HEK293 (cell line): ENCODE data around the gene RNU1-4.

Experiments
- CTCF ChIP-seq: fragments of 450-650 bp; formaldehyde crosslinking; IDR thresholded peaks from 2 replicates; pipeline ENCODE4 v1.5.1; 2016; ENCODE audit warnings: missing biosample characterization, missing genetic modification characterization
- TF ChIP-seq, protein P1 (sequence below): fragments of 450-650 bp; formaldehyde crosslinking; IDR thresholded peaks from 2 replicates; pipeline ENCODE4 v1.5.1; 2016; ENCODE audit warnings: missing biosample characterization, missing genetic modification characterization

- TF ChIP-seq, protein P1, sequence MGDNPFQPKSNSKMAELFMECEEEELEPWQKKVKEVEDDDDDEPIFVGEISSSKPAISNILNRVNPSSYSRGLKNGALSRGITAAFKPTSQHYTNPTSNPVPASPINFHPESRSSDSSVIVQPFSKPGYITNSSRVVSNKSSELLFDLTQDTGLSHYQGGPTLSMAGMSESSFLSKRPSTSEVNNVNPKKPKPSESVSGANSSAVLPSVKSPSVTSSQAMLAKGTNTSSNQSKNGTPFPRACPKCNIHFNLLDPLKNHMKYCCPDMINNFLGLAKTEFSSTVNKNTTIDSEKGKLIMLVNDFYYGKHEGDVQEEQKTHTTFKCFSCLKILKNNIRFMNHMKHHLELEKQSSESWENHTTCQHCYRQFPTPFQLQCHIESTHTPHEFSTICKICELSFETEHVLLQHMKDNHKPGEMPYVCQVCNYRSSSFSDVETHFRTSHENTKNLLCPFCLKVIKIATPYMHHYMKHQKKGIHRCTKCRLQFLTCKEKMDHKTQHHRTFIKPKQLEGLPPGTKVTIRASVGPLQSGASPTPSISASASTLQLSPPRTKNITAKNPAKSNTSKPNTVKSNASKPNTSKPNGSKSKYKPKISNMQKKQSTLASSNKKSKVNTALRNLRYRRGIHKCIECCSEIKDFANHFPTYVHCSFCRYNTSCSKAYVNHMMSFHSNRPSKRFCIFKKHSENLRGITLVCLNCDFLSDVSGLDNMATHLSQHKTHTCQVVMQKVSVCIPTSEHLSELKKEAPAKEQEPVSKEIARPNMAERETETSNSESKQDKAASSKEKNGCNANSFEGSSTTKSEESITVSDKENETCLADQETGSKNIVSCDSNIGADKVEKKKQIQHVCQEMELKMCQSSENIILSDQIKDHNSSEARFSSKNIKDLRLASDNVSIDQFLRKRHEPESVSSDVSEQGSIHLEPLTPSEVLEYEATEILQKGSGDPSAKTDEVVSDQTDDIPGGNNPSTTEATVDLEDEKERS (tag by site-specific recombination), result no peak
- no peak for TF ChIP-seq CTCF (tag by site-specific recombination)
These were observed 21.3 kb upstream of the RNU1-4 start for GRCh38 chr1:16718908-16719533.
